RPMI8226 (cell line): Measurements from ENCODE around the gene GPN2.
A peak's percentile ranks its signal among the peaks of the same experiment; 100 is the strongest.
"Not testable (repeated sequence)": the region's sequence is repeated elsewhere in the genome, so short reads cannot be mapped to it uniquely, and the experiment has no call there.

Experiments used
- DNase-seq: peaks from one replicate; pipeline ENCODE4 v3.0.0-alpha.2; 2015

Gene GPN2

DNA sequence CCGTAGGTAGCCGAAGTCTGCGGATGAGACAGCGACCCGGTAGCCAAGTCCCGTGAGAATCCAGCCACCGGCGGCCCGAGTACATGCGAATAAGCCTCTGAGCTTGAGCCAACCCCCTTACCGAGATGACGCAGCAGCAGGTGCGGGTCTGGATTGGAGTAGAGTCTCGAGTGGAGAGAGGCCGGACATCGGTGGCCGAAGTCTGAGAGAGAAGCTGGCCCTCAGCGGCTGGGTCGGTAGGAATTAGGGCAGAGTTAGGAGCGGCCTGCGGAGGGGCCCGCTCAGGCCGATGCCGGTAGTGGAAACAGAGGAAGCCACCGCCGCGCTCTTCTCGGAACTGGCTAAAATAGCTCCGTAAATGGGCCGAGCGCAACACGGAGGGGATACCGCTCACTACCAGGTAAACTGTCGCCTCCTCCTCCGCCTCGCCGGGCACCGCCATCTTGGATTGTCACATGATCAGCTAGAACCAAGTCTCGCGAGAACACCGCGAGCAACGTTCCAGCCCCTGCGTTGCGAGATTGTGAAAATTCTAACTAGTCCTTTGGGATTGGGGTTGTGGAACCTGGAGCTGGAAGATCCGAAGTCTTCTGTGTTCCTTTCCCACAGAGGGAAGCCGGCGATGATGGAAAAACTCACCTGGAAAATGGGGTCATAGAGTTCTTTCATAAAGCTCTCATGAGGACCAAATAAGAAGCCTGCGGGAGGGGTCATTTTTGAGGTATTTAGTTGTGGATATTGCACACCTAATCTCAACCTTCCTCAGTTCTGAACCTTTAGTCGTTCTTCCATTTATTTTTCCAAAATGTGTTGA, 10.1 kb upstream of the GPN2 start, which contains the start of gene GPATCH3:
Gene GPATCH3, minus strand, starts transcription at position 467 of the 814 bp plus-strand sequence. Its CDS starts 25 bp downstream, at position 442.
- peak; percentile 95 for DNase-seq

DNA sequence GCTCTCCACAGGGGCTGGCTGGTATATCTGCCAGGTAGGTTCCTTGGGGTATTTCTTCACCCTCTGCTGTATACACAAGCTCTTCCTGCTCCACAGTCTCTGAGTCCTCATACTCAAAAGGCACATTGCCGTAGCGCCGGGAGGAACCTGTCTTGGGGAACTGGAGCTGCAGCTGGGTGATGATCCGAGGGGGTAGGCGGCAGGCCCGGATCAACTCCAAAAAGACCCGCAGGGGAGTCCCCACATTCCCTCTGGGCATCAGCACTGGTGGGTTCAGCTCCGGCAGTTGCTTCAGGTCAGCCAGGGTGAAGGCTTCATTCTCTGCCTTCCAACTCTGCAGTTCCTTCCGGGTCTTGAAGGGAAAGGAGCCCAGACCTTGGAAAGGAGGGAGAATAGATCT, 7.3 kb upstream of the GPN2 start:
- DNase-seq: no peak

- no peak for DNase-seq
These were observed 4.2 kb upstream of the GPN2 start for GRCh38 chr1:26894263-26894662.

GRCh38 chr1:26890467-26890796, 349 bp upstream of the GPN2 start:
- no peak for DNase-seq

DNA sequence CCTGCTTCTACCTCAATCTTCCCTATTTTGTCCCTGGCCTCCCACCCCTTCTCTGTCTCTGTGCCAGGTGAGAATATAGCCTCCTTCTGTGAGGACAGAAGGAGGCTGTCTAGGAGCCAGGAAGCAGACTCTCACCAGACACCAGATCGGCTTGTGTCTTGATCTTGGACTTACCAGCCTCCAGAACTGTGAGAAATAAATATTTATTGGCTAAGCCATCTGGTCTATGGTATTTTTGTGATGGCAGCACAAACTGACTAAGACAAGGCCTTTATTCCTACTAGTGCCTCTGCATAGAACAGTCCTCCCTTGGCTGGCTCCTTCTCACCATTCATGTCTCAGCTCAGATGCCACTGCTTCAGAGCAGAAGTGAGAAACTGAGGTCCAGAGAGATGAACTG, 1.9 kb downstream of the GPN2 start:
- DNase-seq: no peak

GRCh38 chr1:26887125-26887524, 3.0 kb downstream of the GPN2 start:
- DNase-seq: peak; percentile 53

DNA sequence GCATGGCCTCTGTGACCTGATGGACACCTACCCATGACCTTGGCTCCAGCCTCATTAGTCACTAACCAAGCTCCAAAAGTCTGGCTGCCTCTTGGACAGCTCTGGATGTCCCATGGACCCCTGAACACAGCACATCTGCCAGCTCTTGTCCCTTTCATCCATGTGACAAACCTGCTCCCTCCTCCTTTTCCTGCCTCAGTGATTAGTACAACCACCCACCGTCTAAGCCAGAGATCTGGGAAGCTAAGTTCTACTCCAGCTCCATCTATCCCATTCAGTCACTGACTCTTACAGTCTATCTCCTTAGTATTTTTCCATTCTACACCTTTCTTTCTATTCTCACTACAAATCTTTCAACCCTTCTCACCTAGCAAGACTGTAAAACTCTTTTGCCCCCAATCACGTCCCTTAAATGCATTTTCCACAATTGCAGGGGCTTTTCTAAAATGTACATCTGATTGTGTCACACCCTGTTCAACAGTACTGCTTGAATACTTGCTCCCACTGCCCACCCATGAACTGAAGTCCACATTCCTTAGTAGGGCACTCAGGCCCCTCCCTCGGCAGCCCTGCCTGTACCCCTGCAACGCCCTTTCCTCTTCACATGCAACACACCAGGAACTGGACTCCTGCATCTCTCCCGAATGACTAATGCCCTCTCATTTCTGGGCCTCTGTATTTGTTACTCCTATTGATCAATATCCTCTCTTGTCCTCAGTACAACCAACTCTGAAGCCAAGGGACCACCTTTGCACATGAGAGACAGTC, 7.2 kb downstream of the GPN2 start:
- no peak for DNase-seq

GRCh38 chr1:26881611-26882010, 8.5 kb downstream of the GPN2 start:
- DNase-seq: not testable (repeated sequence)

- DNase-seq: no peak
These were observed 10.3 kb downstream of the GPN2 start for GRCh38 chr1:26879793-26880192.

DNA sequence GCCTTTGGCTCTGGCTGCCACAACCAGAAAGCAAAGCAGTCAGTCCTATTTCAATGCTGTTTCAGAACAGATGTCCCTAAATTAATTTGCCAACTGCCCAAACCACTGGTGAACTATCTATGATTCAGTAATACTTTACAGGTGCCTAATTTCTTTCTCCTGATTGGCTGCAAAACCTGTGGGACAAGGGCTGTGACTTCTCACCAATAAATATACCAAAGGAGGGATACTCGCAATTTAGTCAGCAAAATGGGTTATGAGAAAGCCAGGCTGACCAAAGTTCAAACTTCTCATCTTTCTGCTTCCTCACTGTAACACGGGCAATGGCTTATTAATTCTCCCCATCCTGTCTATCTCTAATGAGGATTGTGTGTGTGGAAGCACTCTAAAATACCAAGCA, 12.8 kb downstream of the GPN2 start:
- DNase-seq: no peak

DNA sequence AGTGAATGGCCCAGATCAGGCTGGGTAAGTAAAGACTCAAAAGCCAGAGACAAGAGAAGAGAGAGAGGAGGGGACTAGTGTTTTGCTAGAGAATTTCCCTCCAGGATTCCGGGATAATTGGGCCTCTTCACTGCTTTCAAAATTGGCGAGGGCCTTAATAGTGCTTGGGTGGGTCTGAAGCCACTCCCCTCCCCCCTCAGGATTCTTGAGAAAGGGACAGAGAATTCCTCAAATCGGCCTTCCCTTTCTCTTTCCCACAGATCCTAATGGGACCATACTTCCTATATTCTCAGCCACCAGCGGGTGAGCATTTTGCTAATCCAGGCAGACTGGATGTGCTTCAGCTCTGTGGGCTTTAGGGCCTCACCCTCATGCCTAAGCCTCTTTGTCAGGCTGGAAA, 15.2 kb downstream of the GPN2 start:
- no peak for DNase-seq

DNA sequence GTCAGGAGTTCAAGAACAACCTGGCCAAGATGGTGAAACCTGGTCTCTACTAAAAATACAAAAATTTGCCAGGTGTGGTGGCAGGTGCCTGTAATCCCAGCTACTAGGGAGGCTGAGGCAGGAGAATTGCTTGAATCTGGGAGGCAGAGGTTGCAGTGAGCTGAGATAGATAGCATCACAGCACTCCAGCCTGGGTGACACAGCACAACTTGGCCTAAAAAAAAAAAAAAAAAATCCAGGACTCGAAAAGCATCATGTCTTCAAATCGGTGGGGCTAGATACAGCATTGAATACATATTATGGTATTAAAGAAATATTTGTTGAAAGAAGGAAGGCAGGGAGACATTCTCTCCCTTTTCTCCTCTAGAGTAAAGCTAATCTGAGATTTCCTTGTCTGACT, 17.0 kb downstream of the GPN2 start:
- DNase-seq: not testable (repeated sequence)

GRCh38 chr1:26864610-26865480, 25.2 kb downstream of the GPN2 start:
- peak; percentile 99 for DNase-seq

- DNase-seq: no peak
These were observed 26.4 kb downstream of the GPN2 start for GRCh38 chr1:26863685-26864077.

GRCh38 chr1:26862781-26863684, 27.1 kb downstream of the GPN2 start, which contains the start of gene SFN:
TSS of gene SFN (plus strand) at chr1:26863149. CDS start at chr1:26863213, 64 bp downstream.
- DNase-seq: peak; percentile 97

GRCh38 chr1:26861889-26862378, 28.1 kb downstream of the GPN2 start:
- no peak for DNase-seq

- DNase-seq: no peak
These were observed 28.8 kb downstream of the GPN2 start for GRCh38 chr1:26861286-26861701.

DNA sequence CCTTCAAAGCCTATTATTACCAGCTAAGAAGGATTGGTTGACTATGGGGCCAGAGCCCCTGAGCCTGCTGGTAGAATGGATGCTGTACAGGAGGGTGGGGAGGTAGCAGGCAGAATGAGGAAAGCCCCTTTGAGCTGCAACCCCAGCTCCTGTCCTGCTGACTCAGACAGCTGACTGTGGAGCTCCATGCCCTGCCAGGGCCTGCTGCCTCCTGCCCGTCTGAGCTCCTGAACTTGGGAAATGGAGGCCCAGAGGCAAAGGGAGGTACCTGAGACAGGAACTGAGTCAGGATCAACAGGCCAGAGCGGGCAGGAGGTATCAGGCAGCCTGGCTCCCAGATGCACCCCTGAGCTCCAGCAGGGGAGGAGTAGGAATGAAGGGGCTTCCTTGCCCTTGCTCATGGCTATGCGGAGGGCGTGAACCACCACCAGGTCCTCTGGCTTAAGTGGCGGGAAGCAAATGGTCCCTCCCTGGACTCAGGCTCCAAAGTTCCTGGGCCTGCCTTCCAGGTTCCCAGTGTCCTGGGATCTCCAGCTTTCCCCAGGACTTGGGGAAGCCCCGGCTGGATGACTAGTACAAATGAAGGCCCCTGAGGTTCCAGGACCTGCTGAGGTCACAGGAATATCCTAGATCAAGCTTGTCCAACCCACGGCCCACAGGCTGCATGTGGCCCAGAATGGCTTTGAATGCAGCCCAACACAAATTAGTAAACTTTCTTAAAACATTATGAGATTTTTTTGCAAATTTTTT, 31.0 kb downstream of the GPN2 start:
- no peak for DNase-seq

GRCh38 chr1:26858160-26858559, 31.9 kb downstream of the GPN2 start:
- no peak for DNase-seq

DNA sequence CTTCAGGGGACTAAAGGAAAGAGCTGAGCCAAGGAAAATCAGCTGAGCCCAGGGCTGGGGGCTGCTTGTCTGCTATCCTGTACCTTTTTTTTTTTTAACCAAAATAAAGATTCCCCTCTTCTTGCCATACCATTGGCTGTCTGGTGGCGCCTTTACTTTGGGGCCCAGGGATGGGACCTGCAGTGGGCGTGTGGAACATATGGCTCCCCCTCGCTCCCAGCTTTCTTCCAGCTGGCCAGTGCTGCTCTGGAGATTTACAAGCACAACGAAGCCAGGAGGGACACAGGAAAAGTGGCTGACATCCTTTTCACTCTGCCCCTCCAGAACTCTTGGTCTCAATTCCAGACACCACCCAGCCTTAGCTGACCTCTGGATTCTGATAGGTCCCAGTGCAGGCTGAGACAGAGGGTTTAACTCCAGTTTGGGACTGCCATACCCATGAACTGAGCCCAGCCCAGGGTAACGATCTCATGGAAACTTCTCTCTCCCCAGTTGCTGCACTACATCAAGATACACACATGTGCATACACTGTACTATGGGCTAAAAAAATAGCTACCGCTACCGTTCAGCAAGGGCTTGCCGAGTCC, 32.5 kb downstream of the GPN2 start:
- DNase-seq: no peak
